HEK293T (cell line): ENCODE measurements around the gene SIK3.
A peak's percentile ranks its signal among the peaks of the same experiment; 100 is the strongest.

ENCODE experiments used
- CTCF ChIA-PET: fragments of 350-600 bp; formaldehyde crosslinking; extraction: SDS; loops from one replicate; lab custom pipeline; 2021; ENCODE audit warnings: antibody characterized with exemption, inconsistent platforms; lab: Yijun Ruan, JAX
- POLR2A ChIA-PET: fragments of 350-600 bp; formaldehyde crosslinking; extraction: SDS; loops from one replicate; lab custom pipeline; 2020; ENCODE audit warnings: antibody characterized with exemption, inconsistent platforms; lab: Yijun Ruan, JAX
- DNase-seq: peaks from one replicate; pipeline ENCODE4 v3.0.0; 2012; ENCODE audit warnings: mixed read lengths; ENCODE audit errors: extremely low spot score
- ARNT ChIP-seq: fragments of 450-650 bp; IDR thresholded peaks from 2 replicates; pipeline ENCODE4 v1.6.1; 2017; ENCODE audit warnings: mild to moderate bottlenecking
- BHLHE40 ChIP-seq: fragments of 450-650 bp; IDR thresholded peaks from 2 replicates; pipeline ENCODE4 v1.6.1; 2016; ENCODE audit warnings: mild to moderate bottlenecking, moderate library complexity, borderline replicate concordance
- CTBP1 ChIP-seq: fragments of 450-650 bp; IDR thresholded peaks from 2 replicates; pipeline ENCODE4 v1.6.1; 2016; ENCODE audit warnings: borderline replicate concordance
- ELF4 ChIP-seq: fragments of 450-650 bp; IDR thresholded peaks from 2 replicates; pipeline ENCODE4 v1.6.1; 2017; ENCODE audit warnings: antibody characterized with exemption
- FOXA1 ChIP-seq: fragments of 450-650 bp; IDR thresholded peaks from 2 replicates; pipeline ENCODE4 v1.6.1; 2016; ENCODE audit warnings: mild to moderate bottlenecking
- FOXK2 ChIP-seq: fragments of 450-650 bp; IDR thresholded peaks from 2 replicates; pipeline ENCODE4 v1.6.1; 2016; ENCODE audit warnings: mild to moderate bottlenecking
- FOXM1 ChIP-seq: fragments of 450-650 bp; IDR thresholded peaks from 2 replicates; pipeline ENCODE4 v1.6.1; 2017; ENCODE audit warnings: mild to moderate bottlenecking, borderline replicate concordance
- HDGF ChIP-seq: fragments of 450-650 bp; IDR thresholded peaks from 2 replicates; pipeline ENCODE4 v1.6.1; 2017; ENCODE audit warnings: antibody characterized with exemption, borderline replicate concordance
- L3MBTL2 ChIP-seq: fragments of 450-650 bp; conservative IDR thresholded peaks from 2 replicates; pipeline ENCODE4 v1.6.1; 2016; ENCODE audit warnings: mild to moderate bottlenecking
- LEF1 ChIP-seq: fragments of 450-650 bp; IDR thresholded peaks from 2 replicates; pipeline ENCODE4 v1.6.1; 2017; ENCODE audit warnings: mild to moderate bottlenecking, borderline replicate concordance
- NFRKB ChIP-seq: fragments of 450-650 bp; IDR thresholded peaks from 2 replicates; pipeline ENCODE4 v1.6.1; 2016; ENCODE audit warnings: mild to moderate bottlenecking, moderate library complexity
- SP1 ChIP-seq: fragments of 450-650 bp; IDR thresholded peaks from 2 replicates; pipeline ENCODE4 v1.6.1; 2017
- SUZ12 ChIP-seq: fragments of 450-650 bp; IDR thresholded peaks from 2 replicates; pipeline ENCODE4 v1.6.1; 2016; ENCODE audit warnings: mild to moderate bottlenecking
- TARDBP ChIP-seq: fragments of 450-650 bp; IDR thresholded peaks from 2 replicates; pipeline ENCODE4 v1.6.1; 2016
- ZNF384 ChIP-seq: fragments of 450-650 bp; IDR thresholded peaks from 2 replicates; pipeline ENCODE4 v1.6.1; 2016
- TF ChIP-seq, protein P1 (sequence below): fragments of 450-650 bp; IDR thresholded peaks from 2 replicates; pipeline ENCODE4 v1.6.1; 2016

SIK3 gene

DNA sequence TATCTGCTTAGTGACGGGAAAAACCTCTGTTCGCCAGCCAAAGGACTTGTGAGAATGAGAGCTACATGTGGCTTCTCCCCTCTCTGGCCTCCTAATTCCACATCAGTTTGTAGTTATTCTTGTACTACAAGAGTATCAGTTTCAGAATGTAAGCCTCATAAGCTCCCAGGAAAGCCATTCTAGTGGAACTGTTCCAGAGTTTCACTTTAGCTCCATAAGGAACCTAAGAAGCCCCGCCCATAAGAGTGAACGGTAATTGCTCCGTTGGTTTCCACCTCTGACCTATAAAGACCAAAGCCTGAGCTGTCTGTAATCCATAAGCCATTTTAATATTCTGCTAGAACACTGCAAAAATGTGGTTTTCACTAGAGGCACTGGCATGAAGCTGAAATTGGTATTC lies 53.0 kb downstream of the SIK3 start:
- ChIA-PET CTCF (no interaction called here), POLR2A (interaction anchor here (0.7 kb wide), 1 partner anchor 18 kb away, joined by 4 read pairs; no protein-coding TSS in a partner anchor)
- TF ChIP-seq NFRKB (no peak), BHLHE40 (no peak), SUZ12 (no peak), ARNT (no peak), FOXM1 (no peak), HDGF (no peak), SP1 (no peak), FOXK2 (no peak), CTBP1 (no peak), TARDBP (no peak), L3MBTL2 (no peak), ELF4 (no peak), LEF1 (no peak)
- TF ChIP-seq, protein P1, sequence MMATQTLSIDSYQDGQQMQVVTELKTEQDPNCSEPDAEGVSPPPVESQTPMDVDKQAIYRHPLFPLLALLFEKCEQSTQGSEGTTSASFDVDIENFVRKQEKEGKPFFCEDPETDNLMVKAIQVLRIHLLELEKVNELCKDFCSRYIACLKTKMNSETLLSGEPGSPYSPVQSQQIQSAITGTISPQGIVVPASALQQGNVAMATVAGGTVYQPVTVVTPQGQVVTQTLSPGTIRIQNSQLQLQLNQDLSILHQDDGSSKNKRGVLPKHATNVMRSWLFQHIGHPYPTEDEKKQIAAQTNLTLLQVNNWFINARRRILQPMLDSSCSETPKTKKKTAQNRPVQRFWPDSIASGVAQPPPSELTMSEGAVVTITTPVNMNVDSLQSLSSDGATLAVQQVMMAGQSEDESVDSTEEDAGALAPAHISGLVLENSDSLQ = no peak
- DNase-seq = peak; percentile 53

DNA sequence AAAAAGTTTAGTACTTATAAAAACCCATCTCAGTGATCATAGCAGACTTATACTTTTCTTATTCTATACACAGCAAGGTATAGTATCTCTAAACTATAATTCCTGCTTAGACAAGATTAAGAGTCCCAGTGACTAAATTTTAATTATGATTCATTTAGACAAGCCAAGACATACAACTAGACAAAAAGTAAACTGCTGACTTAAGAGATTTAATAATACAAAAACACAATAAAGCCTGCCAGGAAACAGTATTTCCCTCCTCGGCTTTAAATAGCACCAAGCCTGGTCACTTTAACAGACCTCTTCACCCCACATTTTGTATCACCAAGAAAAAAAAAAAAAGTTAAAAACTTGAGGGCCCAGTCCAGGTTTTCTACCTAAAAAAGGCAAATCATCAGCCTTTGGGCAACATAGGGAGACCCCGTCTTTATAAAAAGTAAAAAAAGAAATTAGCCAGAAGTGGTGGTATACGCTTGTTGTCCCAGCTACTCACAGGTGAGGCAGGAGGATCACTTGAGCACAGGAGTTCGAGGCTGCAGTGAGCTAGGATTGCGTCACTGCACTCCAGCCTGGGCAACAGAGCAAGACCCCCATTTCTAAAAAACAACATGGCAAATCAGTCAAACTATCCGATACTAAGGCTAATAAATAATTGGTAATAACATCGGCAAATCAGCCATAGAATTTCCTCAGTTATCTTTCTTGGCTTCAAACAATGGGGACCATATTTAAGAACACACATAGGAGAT lies 53.8 kb downstream of the SIK3 start:
- TF ChIP-seq ARNT (no peak), TARDBP (no peak), LEF1 (no peak), L3MBTL2 (no peak), HDGF (no peak)
- DNase-seq = no peak
- ChIA-PET CTCF (interaction anchor here (0.6 kb wide), 1 partner anchor 1800 kb away, joined by 3 read pairs; no protein-coding TSS in a partner anchor), POLR2A (interaction anchor here (0.7 kb wide), 1 partner anchor 19 kb away, joined by 4 read pairs; no protein-coding TSS in a partner anchor)

DNA sequence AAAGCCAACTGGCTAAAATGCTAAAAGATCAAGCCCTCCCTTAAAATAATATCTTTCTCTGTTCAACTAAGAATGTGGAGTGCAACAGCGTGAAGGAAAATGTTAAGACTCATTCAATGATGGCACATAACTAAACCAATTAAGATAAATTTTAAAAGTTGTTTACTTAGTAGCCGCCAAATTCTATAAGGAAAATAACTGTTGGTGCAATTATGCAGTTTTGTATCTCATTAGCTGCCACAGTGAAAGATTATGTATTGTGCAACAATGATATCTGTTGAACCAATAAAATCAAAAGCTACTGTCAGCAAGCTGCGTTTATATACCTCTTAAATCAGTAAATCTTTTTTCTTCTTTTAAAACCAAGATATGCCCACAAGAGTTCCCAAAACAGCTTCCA lies 55.5 kb downstream of the SIK3 start:
- no peak for DNase-seq
- POLR2A ChIA-PET = no interaction called here
- TF ChIP-seq CTBP1 = no peak
- no peak for TF ChIP-seq FOXM1
- no peak for TF ChIP-seq ZNF384
- no peak for TF ChIP-seq ARNT
- TF ChIP-seq LEF1 = no peak
- TF ChIP-seq ELF4 = no peak
- TF ChIP-seq, protein P1 = no peak
- no peak for TF ChIP-seq HDGF
- TF ChIP-seq BHLHE40 = no peak
- TF ChIP-seq FOXK2 = no peak
- no peak for TF ChIP-seq SUZ12
- no peak for TF ChIP-seq NFRKB
- TF ChIP-seq L3MBTL2 = no peak
- no peak for TF ChIP-seq SP1
- TF ChIP-seq FOXA1 = no peak
- TF ChIP-seq TARDBP = no peak
- CTCF ChIA-PET = interaction anchor here (0.7 to 0.8 kb wide), 2 partner anchors 9 to 190 kb away, joined by 3 read pairs; partner anchors contain the start of gene RNF214

DNA sequence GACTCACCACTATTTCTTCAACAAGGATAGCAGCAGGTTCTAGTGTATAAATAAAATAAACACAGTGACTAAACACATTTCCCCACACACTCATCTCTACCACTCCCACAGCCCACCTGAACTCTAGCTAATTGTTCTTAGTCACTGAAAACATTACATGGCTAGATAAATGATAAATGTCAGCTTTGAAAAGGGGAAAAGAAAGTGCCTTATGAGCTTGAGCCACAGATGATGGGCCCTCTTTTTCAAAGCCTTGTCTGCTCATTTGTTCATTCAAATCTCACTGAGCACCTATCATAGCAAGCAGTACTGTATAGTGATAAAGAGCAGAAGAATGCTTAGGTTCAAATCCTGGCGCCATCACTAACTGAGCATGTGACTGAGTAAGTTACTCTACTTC lies 58.3 kb downstream of the SIK3 start:
- TF ChIP-seq, protein P1 = no peak
- no peak for TF ChIP-seq ARNT
- TF ChIP-seq L3MBTL2 = no peak
- TF ChIP-seq FOXM1 = no peak
- TF ChIP-seq SUZ12 = no peak
- TF ChIP-seq FOXK2 = no peak
- POLR2A ChIA-PET = no interaction called here
- DNase-seq = no peak
- CTCF ChIA-PET = no interaction called here

DNA sequence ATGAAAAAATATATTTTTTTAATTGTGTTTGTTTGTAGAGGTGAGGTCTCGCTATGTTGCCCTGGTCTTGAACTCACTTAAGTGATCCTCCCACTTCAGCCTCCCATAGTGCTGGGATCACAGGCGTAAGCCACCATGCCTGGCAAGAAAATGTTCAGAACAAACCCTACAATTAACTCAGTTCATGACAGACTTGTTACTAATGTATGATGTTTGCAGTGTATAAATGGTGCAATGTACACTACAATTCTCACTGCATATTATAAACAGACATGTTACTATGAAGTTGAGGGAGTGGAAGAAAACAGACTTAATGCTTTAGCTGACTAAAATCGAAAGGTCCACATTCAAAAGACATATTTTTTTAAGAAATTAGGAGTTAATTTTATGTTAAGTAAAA lies 59.0 kb downstream of the SIK3 start:
- DNase-seq = no peak
- TF ChIP-seq CTBP1 = no peak
- TF ChIP-seq FOXM1 = no peak
- TF ChIP-seq BHLHE40 = no peak
- TF ChIP-seq NFRKB = no peak
- TF ChIP-seq, protein P1 = no peak
- TF ChIP-seq FOXK2 = no peak
- no peak for TF ChIP-seq ELF4
- no peak for TF ChIP-seq FOXA1
- TF ChIP-seq SUZ12 = no peak
- TF ChIP-seq SP1 = no peak
- TF ChIP-seq LEF1 = no peak
- no peak for TF ChIP-seq HDGF
- no peak for TF ChIP-seq L3MBTL2
- ChIA-PET CTCF (no interaction called here), POLR2A (no interaction called here)
